Measurements from ENCODE around the gene CNOT9. TPM values are rescaled to one million over a fixed set of nuclear protein-coding genes. Genes with fewer than 3 reads are reported as not detected.

CNOT9 gene
- total RNA-seq, 1 experiment from 2014 or later = 65.7 TPM

DNA sequence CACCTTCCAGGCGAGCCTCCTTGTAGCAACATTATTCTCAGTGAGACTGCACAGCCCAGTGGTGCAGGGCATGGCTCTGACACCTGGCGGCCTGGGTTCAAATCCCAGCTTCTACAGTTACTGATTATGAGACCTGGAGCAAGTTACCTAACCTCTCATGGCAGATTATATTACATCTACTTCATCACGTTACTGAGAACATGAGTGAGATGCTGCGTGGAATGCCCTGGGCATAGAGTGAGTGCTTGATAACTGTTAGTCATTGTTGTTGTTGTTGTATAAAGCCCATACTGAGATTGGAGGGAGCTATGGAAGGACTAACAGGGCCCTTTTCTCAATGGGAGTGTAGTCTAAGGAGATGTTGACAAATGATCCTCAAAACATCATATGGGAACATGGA, 57.7 kb downstream of the CNOT9 start:
- no TSS peak for BruUV-seq (replicated peaks)
- POLR2A ChIA-PET = no interaction called here
- Histone ChIP-seq H3K9ac (ENCODE audit: low read length) (no peak overlapping the region), H4K20me1 (ENCODE audit: insufficient read depth) (no peaks in the 10 kb centered on the region), H3K27me3 (ENCODE audit: insufficient read depth, low read length) (no peaks in the 10 kb centered on the region), H3K4me1 (ENCODE audit: control insufficient read depth in 1 of 2, insufficient read depth in 2 of 2, low read length in 2 of 2) (peaks cover 0 to 4% of the 10 kb centered on the region in 2 experiments; a peak in 2 of 4 replicates), H3K4me2 (ENCODE audit: low read length) (no peak overlapping the region), H2AFZ (ENCODE audit: low read depth, low read length, poor library complexity, severe bottlenecking) (no peak overlapping the region), H3K9me2 (ENCODE audit: insufficient read depth) (no peaks in the 10 kb centered on the region), H3K27ac (ENCODE audit: low read depth, low read length) (no peak overlapping the region), H3K9me3 (ENCODE audit: control insufficient read depth in 1 of 2, insufficient read depth in 1 of 2, low read depth in 1 of 2, low read length in 2 of 2) (no peaks in the 10 kb centered on the region), H3K4me3 (replicated peaks in 1 of 2; ENCODE audit: low read depth in 1 of 2, low read length in 2 of 2) (no peak overlapping the region), H3K36me3 (ENCODE audit: control insufficient read depth in 1 of 2, insufficient read depth in 2 of 2, low read length in 2 of 2) (no peaks in the 10 kb centered on the region), H3K79me2 (ENCODE audit: insufficient read depth, low read length) (no peaks in the 10 kb centered on the region)
- ATAC-seq = no peak
- CTCF ChIA-PET = no interaction called here
- no peak for DNase-seq (ENCODE audit: low read depth, low spot score)
- TF ChIP-seq SRF (IDR thresholded peaks at IDR 0.05; ENCODE audit: low read depth) (no peak), CEBPB (IDR thresholded peaks at IDR 0.05; ENCODE audit: low read depth) (no peak), POLR2AphosphoS5 (IDR thresholded peaks at IDR 0.05; ENCODE audit: low read depth, low read length) (no peak), RAD21 (IDR thresholded peaks at IDR 0.05; ENCODE audit: low read depth) (no peak), TCF7L2 (IDR thresholded peaks at IDR 0.05; ENCODE audit: borderline replicate concordance, extremely low read depth, insufficient read depth, insufficient read length) (no peak), YY1 (IDR thresholded peaks at IDR 0.05; ENCODE audit: extremely low read depth, insufficient replicate concordance, low read depth, low read length) (no peak), EZH2phosphoT487 (IDR thresholded peaks at IDR 0.05; ENCODE audit: borderline replicate concordance) (no peak), CTCF (IDR thresholded peaks at IDR 0.05 in 2 of 3, conservative IDR thresholded peaks at IDR 0.05 in 1 of 3; ENCODE audit: borderline replicate concordance in 1 of 3, insufficient read depth in 1 of 3, low read depth in 2 of 3, low read length in 2 of 3) (no peak), ZFX (IDR thresholded peaks at IDR 0.05) (no peak), JUND (IDR thresholded peaks at IDR 0.05) (no peak), SIN3A (IDR thresholded peaks at IDR 0.05; ENCODE audit: low read depth) (no peak), EZH2 (IDR thresholded peaks at IDR 0.05) (no peak)
- intact Hi-C loops (cut with micrococcal nuclease) = no loop called here
- RAD21 ChIA-PET (ENCODE audit: low non-redundant PET in 1 of 2, low total read pairs in 2 of 2, uncharacterized antibody in 2 of 2, unreplicated experiment in 2 of 2) = no interaction called here
